Motor neuron (in vitro differentiated cells): ENCODE data around the gene HEBP2. TPM values are rescaled to one million over a fixed set of nuclear protein-coding genes. Genes with fewer than 3 reads are reported as not detected.

ENCODE experiments used
- total RNA-seq, 8 experiments: library from RNA; unstranded; fragments of 300-600 nt; gene quantifications; 2 replicates each; pipeline versions ENCODE4 v1.2.3 to v1.2.4, GENCODE V29; 2022

The HEBP2 gene
- total RNA-seq, 8 experiments from 2014 or later, result 11.8 to 27.9 (median 15.0) TPM

Other genes starting within 250 kb of the HEBP2 start
- 10 to 100 TPM in 5 of 8 experiments, 1 to 10 TPM in 3; 1.3 to 21.2 (median 14.7) TPM for gene ARFGEF3, start 242.3 kb upstream of the HEBP2 start, total RNA-seq
- gene PBOV1, start 185.7 kb upstream of the HEBP2 start, total RNA-seq, result 1 to 10 TPM in 3 of 8 experiments, under 1 TPM in 4, not detected in 1; 0.29 to 1.8 (median 0.93) TPM
- under 1 TPM in 1 of 8 experiments, not detected in 7; 0.38 TPM for gene SMIM28, start 26.3 kb upstream of the HEBP2 start, total RNA-seq
- gene NHSL1, start 95.3 kb downstream of the HEBP2 start, total RNA-seq, result 10 to 100 TPM in 6 of 8 experiments, 1 to 10 TPM in 2; 3.4 to 33.1 (median 18.5) TPM